ENCODE measurements around the gene TTC23L.
"Not testable (repeated sequence)": the region's sequence is repeated elsewhere in the genome, so short reads cannot be mapped to it uniquely, and the experiment has no call there.

TTC23L gene

GRCh38 chr5:34876275-34876674 lies 37.3 kb downstream of the TTC23L start:
- DNase-seq = no peak

- DNase-seq = no peak
These were observed 42.3 kb downstream of the TTC23L start for GRCh38 chr5:34881246-34881645.

- no peak for DNase-seq
These were observed 47.6 kb downstream of the TTC23L start for GRCh38 chr5:34886392-34887119.

- no peak for DNase-seq
These were observed 50.4 kb downstream of the TTC23L start for GRCh38 chr5:34889394-34889793.

GRCh38 chr5:34891981-34892380 lies 53.0 kb downstream of the TTC23L start:
- DNase-seq = peak; percentile 89

- DNase-seq = no peak
These were observed 53.5 kb downstream of the TTC23L start for GRCh38 chr5:34892414-34892813.

GRCh38 chr5:34894716-34895115 lies 55.8 kb downstream of the TTC23L start:
- no peak for DNase-seq

- no peak for DNase-seq
These were observed 56.9 kb downstream of the TTC23L start for GRCh38 chr5:34895641-34896419.

- DNase-seq = no peak
These were observed 58.7 kb downstream of the TTC23L start for GRCh38 chr5:34897646-34898045.

- peak; percentile 82 for DNase-seq
These were observed 59.4 kb downstream of the TTC23L start for GRCh38 chr5:34898258-34898895.

GRCh38 chr5:34899066-34899465 lies 60.1 kb downstream of the TTC23L start:
- DNase-seq = no peak

- no peak for DNase-seq
These were observed 61.7 kb downstream of the TTC23L start for GRCh38 chr5:34900652-34901051.

- no peak for DNase-seq
These were observed 64.3 kb downstream of the TTC23L start for GRCh38 chr5:34903260-34903659.

GRCh38 chr5:34905564-34905963 lies 66.6 kb downstream of the TTC23L start:
- no peak for DNase-seq

- DNase-seq = no peak
These were observed 74.1 kb downstream of the TTC23L start for GRCh38 chr5:34913072-34913471.

GRCh38 chr5:34914671-34915138 lies 75.7 kb downstream of the TTC23L start:
- peak; percentile 44 for DNase-seq

GRCh38 chr5:34915139-34915855 lies 76.3 kb downstream of the TTC23L start, which contains the start of the genes BRIX1 and RAD1:
BRIX1 (plus strand) TSS chr5:34915711; CDS start chr5:34915739, 28 bp downstream.
RAD1 (minus strand) TSS chr5:34915504; CDS start chr5:34914892, 612 bp downstream.
- DNase-seq = peak; percentile 98

GRCh38 chr5:34915856-34916192 lies 76.9 kb downstream of the TTC23L start:
- no peak for DNase-seq

- DNase-seq = no peak
These were observed 77.6 kb downstream of the TTC23L start for GRCh38 chr5:34916518-34916917.

- no peak for DNase-seq
These were observed 79.1 kb downstream of the TTC23L start for GRCh38 chr5:34918025-34918424.

GRCh38 chr5:34919077-34919476 lies 80.1 kb downstream of the TTC23L start:
- no peak for DNase-seq

- not testable (repeated sequence) for DNase-seq
These were observed 84.3 kb downstream of the TTC23L start for GRCh38 chr5:34923256-34923655.
